Liver (tissue), 3 donors: ENCODE data around the gene ADNP2.

Source experiments
- ATF3 ChIP-seq: IDR thresholded peaks from 2 replicates; pipeline ENCODE4 v1.6.1; 2016; ENCODE audit warnings: antibody characterized with exemption
- CTCF ChIP-seq: fragments of 150-350 bp; IDR thresholded peaks from 2 replicates; pipeline ENCODE4 v1.5.1; 2017; ENCODE audit warnings: improper control_type of control experiment, low read depth, low read length; ENCODE audit not compliant: missing input control
- GABPA ChIP-seq, 2 donors: IDR thresholded peaks in 1 of 2; conservative IDR thresholded peaks in 1 of 2; 2 replicates each; pipeline ENCODE4 v1.6.1; 2016; ENCODE audit warnings: antibody characterized with exemption in 2 of 2, mild to moderate bottlenecking in 1 of 2, moderate library complexity in 1 of 2
- REST ChIP-seq: IDR thresholded peaks from 2 replicates; pipeline ENCODE4 v1.6.1; 2016; ENCODE audit warnings: antibody characterized with exemption, mild to moderate bottlenecking
- TF ChIP-seq, protein P1 (sequence below): IDR thresholded peaks from 2 replicates; pipeline ENCODE4 v1.6.1; 2016; ENCODE audit warnings: antibody characterized with exemption
- donor health status: healthy.
- donor health status: healthy.

- TF ChIP-seq REST = no peak
- no peak for TF ChIP-seq CTCF
- no peak for TF ChIP-seq GABPA (IDR thresholded peaks at IDR 0.05 in 1 of 2, conservative IDR thresholded peaks at IDR 0.05 in 1 of 2)
- TF ChIP-seq, protein P1, sequence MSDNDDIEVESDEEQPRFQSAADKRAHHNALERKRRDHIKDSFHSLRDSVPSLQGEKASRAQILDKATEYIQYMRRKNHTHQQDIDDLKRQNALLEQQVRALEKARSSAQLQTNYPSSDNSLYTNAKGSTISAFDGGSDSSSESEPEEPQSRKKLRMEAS = no peak
- no peak for TF ChIP-seq ATF3
These were observed 38.0 kb downstream of the ADNP2 start for GRCh38 chr18:80147037-80147417.
